GM21390 (cell line): ENCODE data around the gene PCDHGC3.

Experiments used
- ATAC-seq: cut with Tn5 transposase; IDR thresholded peaks from one replicate; pipeline ENCODE4 v1.9.1; 2021; ENCODE audit not compliant: unreplicated experiment

PCDHGC3 gene

GRCh38 chr5:141506381-141507155, 30.8 kb downstream of the PCDHGC3 start:
- no peak for ATAC-seq

- peak; percentile 48 for ATAC-seq
Measured at GRCh38 chr5:141507387-141508091, 31.8 kb downstream of the PCDHGC3 start.

GRCh38 chr5:141508440-141508797, 32.7 kb downstream of the PCDHGC3 start:
- ATAC-seq, result no peak

GRCh38 chr5:141508798-141509611, 33.2 kb downstream of the PCDHGC3 start:
- no peak for ATAC-seq

- ATAC-seq, result no peak
Measured at GRCh38 chr5:141510160-141510559, 34.4 kb downstream of the PCDHGC3 start.

- peak; percentile 21 for ATAC-seq
Measured at GRCh38 chr5:141510850-141511601, 35.3 kb downstream of the PCDHGC3 start.

- ATAC-seq, result no peak
Measured at GRCh38 chr5:141511771-141512325, 36.1 kb downstream of the PCDHGC3 start.

GRCh38 chr5:141512390-141512910, 36.7 kb downstream of the PCDHGC3 start:
- peak; percentile 10 for ATAC-seq

GRCh38 chr5:141512911-141513626, 37.3 kb downstream of the PCDHGC3 start:
- ATAC-seq, result no peak

- peak; percentile 35 for ATAC-seq
Measured at GRCh38 chr5:141513627-141514329, 38.0 kb downstream of the PCDHGC3 start.

GRCh38 chr5:141514330-141515133, 38.8 kb downstream of the PCDHGC3 start:
- ATAC-seq, result peak; percentile 4

- ATAC-seq, result no peak
Measured at GRCh38 chr5:141515141-141515540, 39.4 kb downstream of the PCDHGC3 start.

- ATAC-seq, result no peak
Measured at GRCh38 chr5:141515946-141516671, 40.3 kb downstream of the PCDHGC3 start.

GRCh38 chr5:141516672-141517025, 40.9 kb downstream of the PCDHGC3 start:
- no peak for ATAC-seq

- no peak for ATAC-seq
Measured at GRCh38 chr5:141517312-141517711, 41.5 kb downstream of the PCDHGC3 start.

- no peak for ATAC-seq
Measured at GRCh38 chr5:141517880-141518617, 42.3 kb downstream of the PCDHGC3 start.

- ATAC-seq, result no peak
Measured at GRCh38 chr5:141518618-141519015, 42.9 kb downstream of the PCDHGC3 start.
